Adipocyte (in vitro differentiated cells): ENCODE results near the gene CYP4F8.
"Not testable (repeated sequence)": the region's sequence is repeated elsewhere in the genome, so short reads cannot be mapped to it uniquely, and the experiment has no call there.

Experiments
- DNase-seq: peaks from one replicate; pipeline ENCODE4 v3.0.0-alpha.2; 2015; ENCODE audit warnings: low read depth
- H3K27me3 ChIP-seq: replicated peaks from 2 replicates; pipeline ENCODE4 v1.7.0; 2013; ENCODE audit warnings: mild to moderate bottlenecking, low read length, moderate library complexity; ENCODE audit not compliant: control insufficient read depth, insufficient read depth
- H3K36me3 ChIP-seq: 2 replicates; pipeline ENCODE4 v1.7.0; 2013; ENCODE audit warnings: low read length, mild to moderate bottlenecking, moderate library complexity; ENCODE audit not compliant: control insufficient read depth, insufficient read depth, severe bottlenecking
- H3K4me1 ChIP-seq: 2 replicates; pipeline ENCODE4 v1.7.0; 2013; ENCODE audit warnings: mild to moderate bottlenecking, low read length, moderate library complexity; ENCODE audit not compliant: control insufficient read depth, insufficient read depth
- H3K4me3 ChIP-seq: 2 replicates; pipeline ENCODE4 v1.7.0; 2013; ENCODE audit warnings: mild to moderate bottlenecking, low read length, moderate library complexity
- H3K9ac ChIP-seq: 2 replicates; pipeline ENCODE4 v1.7.0; 2013; ENCODE audit warnings: mild to moderate bottlenecking, low read length, moderate library complexity
- H3K9me3 ChIP-seq: 2 replicates; pipeline ENCODE4 v1.7.0; 2013; ENCODE audit warnings: mild to moderate bottlenecking, low read length, moderate library complexity; ENCODE audit not compliant: control insufficient read depth

Gene CYP4F8

GRCh38 chr19:15589760-15590451 lies 25.1 kb upstream of the CYP4F8 start:
- Histone ChIP-seq H3K27me3 (peaks cover 17% of the 10 kb centered on the region), H3K4me1 (no peaks in the 10 kb centered on the region), H3K9ac (no peak overlapping the region), H3K36me3 (no peaks in the 10 kb centered on the region), H3K9me3 (peaks cover 7% of the 10 kb centered on the region), H3K4me3 (no peak overlapping the region)
- no peak for DNase-seq

GRCh38 chr19:15591796-15592195 lies 23.2 kb upstream of the CYP4F8 start:
- no peak for DNase-seq
- H3K4me3 ChIP-seq, result no peak overlapping the region
- H3K9me3 ChIP-seq, result peaks cover 7% of the 10 kb centered on the region
- peaks cover 17% of the 10 kb centered on the region for H3K27me3 ChIP-seq
- no peaks in the 10 kb centered on the region for H3K4me1 ChIP-seq
- H3K36me3 ChIP-seq, result no peaks in the 10 kb centered on the region
- H3K9ac ChIP-seq, result no peak overlapping the region

- not testable (repeated sequence) for H3K9ac ChIP-seq, DNase-seq, H3K4me1 ChIP-seq, H3K9me3 ChIP-seq, H3K4me3 ChIP-seq, H3K36me3 ChIP-seq
- peaks cover 17% of the 10 kb centered on the region for H3K27me3 ChIP-seq
These were observed 22.5 kb upstream of the CYP4F8 start for GRCh38 chr19:15592506-15592905.

- H3K27me3 ChIP-seq, H3K36me3 ChIP-seq, H3K4me1 ChIP-seq, H3K4me3 ChIP-seq, H3K9me3 ChIP-seq, H3K9ac ChIP-seq, DNase-seq: not testable (repeated sequence)
These were observed 21.3 kb upstream of the CYP4F8 start for GRCh38 chr19:15593766-15594165.

GRCh38 chr19:15595069-15595468 lies 19.9 kb upstream of the CYP4F8 start:
- Histone ChIP-seq H3K9me3 (peaks cover 7% of the 10 kb centered on the region), H3K27me3 (peaks cover 8% of the 10 kb centered on the region), H3K4me3 (no peak overlapping the region), H3K4me1 (no peaks in the 10 kb centered on the region), H3K9ac (no peak overlapping the region), H3K36me3 (no peaks in the 10 kb centered on the region)
- DNase-seq, result no peak

- not testable (repeated sequence) for H3K4me1 ChIP-seq, DNase-seq, H3K9me3 ChIP-seq, H3K36me3 ChIP-seq, H3K27me3 ChIP-seq, H3K9ac ChIP-seq, H3K4me3 ChIP-seq
These were observed 6.8 kb upstream of the CYP4F8 start for GRCh38 chr19:15607978-15608925.

GRCh38 chr19:15609261-15609660 lies 5.8 kb upstream of the CYP4F8 start:
- no peak overlapping the region for H3K9ac ChIP-seq
- no peaks in the 10 kb centered on the region for H3K9me3 ChIP-seq
- no peak for DNase-seq
- no peaks in the 10 kb centered on the region for H3K36me3 ChIP-seq
- H3K4me1 ChIP-seq, result no peaks in the 10 kb centered on the region
- H3K27me3 ChIP-seq, result peaks cover 11% of the 10 kb centered on the region
- H3K4me3 ChIP-seq, result no peak overlapping the region

GRCh38 chr19:15612342-15612741 lies 2.7 kb upstream of the CYP4F8 start:
- Histone ChIP-seq H3K27me3 (peaks cover 22% of the 10 kb centered on the region), H3K9ac (no peak overlapping the region), H3K4me1 (no peaks in the 10 kb centered on the region), H3K9me3 (no peaks in the 10 kb centered on the region), H3K4me3 (no peak overlapping the region), H3K36me3 (no peaks in the 10 kb centered on the region)
- DNase-seq, result no peak

- no peak for DNase-seq
- no peak overlapping the region for H3K4me3 ChIP-seq
- H3K36me3 ChIP-seq, result no peaks in the 10 kb centered on the region
- H3K4me1 ChIP-seq, result no peaks in the 10 kb centered on the region
- no peaks in the 10 kb centered on the region for H3K9me3 ChIP-seq
- H3K9ac ChIP-seq, result no peak overlapping the region
- H3K27me3 ChIP-seq, result peaks cover 25% of the 10 kb centered on the region
These were observed 1.7 kb upstream of the CYP4F8 start for GRCh38 chr19:15613338-15613737.

- Histone ChIP-seq H3K27me3 (peaks cover 28% of the 10 kb centered on the region), H3K4me3 (no peak overlapping the region), H3K9me3 (no peaks in the 10 kb centered on the region), H3K36me3 (no peaks in the 10 kb centered on the region), H3K4me1 (no peaks in the 10 kb centered on the region), H3K9ac (no peak overlapping the region)
- no peak for DNase-seq
These were observed 508 bp downstream of the CYP4F8 start for GRCh38 chr19:15615526-15615925.

- no peak overlapping the region for H3K4me3 ChIP-seq
- no peak overlapping the region for H3K9ac ChIP-seq
- no peak for DNase-seq
- H3K27me3 ChIP-seq, result peaks cover 23% of the 10 kb centered on the region
- H3K36me3 ChIP-seq, result no peaks in the 10 kb centered on the region
- H3K4me1 ChIP-seq, result peaks cover 5% of the 10 kb centered on the region
- H3K9me3 ChIP-seq, result no peaks in the 10 kb centered on the region
These were observed 1.2 kb downstream of the CYP4F8 start for GRCh38 chr19:15616183-15616582.
